GM23248 (cell line): ENCODE results near the gene TERB2. TPM values are rescaled to one million over a fixed set of nuclear protein-coding genes. Genes with fewer than 3 reads are reported as not detected.
"Not testable (repeated sequence)": the region's sequence is repeated elsewhere in the genome, so short reads cannot be mapped to it uniquely, and the experiment has no call there.

Experiments used
- DNase-seq: peaks from one replicate; pipeline ENCODE4 v3.0.0-alpha.2; 2015
- H2AFZ ChIP-seq: fragments of 200-600 bp; sonication (generic); 2 replicates; pipeline ENCODE4 v1.6.1; 2016; ENCODE audit warnings: antibody characterized with exemption
- H3F3A ChIP-seq: fragments of 200-600 bp; sonication (generic); 2 replicates; pipeline ENCODE4 v1.6.1; 2016; ENCODE audit warnings: mild to moderate bottlenecking, antibody characterized with exemption, mixed run types; ENCODE audit not compliant: insufficient read depth
- H3K27ac ChIP-seq: fragments of 200-600 bp; sonication (generic); 2 replicates; pipeline ENCODE4 v1.5.1; 2016; ENCODE audit warnings: mild to moderate bottlenecking
- H3K27me3 ChIP-seq: fragments of 200-600 bp; sonication (generic); replicated peaks from 2 replicates; pipeline ENCODE4 v1.6.1; 2016; ENCODE audit warnings: mild to moderate bottlenecking; ENCODE audit not compliant: insufficient read depth
- H3K36me3 ChIP-seq: fragments of 200-600 bp; sonication (generic); 2 replicates; pipeline ENCODE4 v1.6.1; 2016; ENCODE audit warnings: low read depth, mild to moderate bottlenecking
- H3K4me1 ChIP-seq: fragments of 200-600 bp; sonication (generic); 2 replicates; pipeline ENCODE4 v1.6.1; 2016; ENCODE audit warnings: mild to moderate bottlenecking; ENCODE audit not compliant: insufficient read depth
- H3K4me2 ChIP-seq: fragments of 200-600 bp; sonication (generic); one replicate; pipeline ENCODE4 v1.6.1; 2016; ENCODE audit warnings: mild to moderate bottlenecking; ENCODE audit not compliant: unreplicated experiment
- H3K4me3 ChIP-seq: fragments of 200-600 bp; sonication (generic); 2 replicates; pipeline ENCODE4 v1.5.1; 2016; ENCODE audit warnings: mild to moderate bottlenecking
- H3K79me2 ChIP-seq: fragments of 200-600 bp; sonication (generic); 2 replicates; pipeline ENCODE4 v1.6.1; 2016; ENCODE audit warnings: mild to moderate bottlenecking; ENCODE audit not compliant: insufficient read depth
- H3K9ac ChIP-seq: fragments of 200-600 bp; sonication (generic); 2 replicates; pipeline ENCODE4 v1.6.1; 2016; ENCODE audit warnings: mild to moderate bottlenecking
- H3K9me2 ChIP-seq: fragments of 200-600 bp; sonication (generic); 2 replicates; pipeline ENCODE4 v1.6.1; 2016; ENCODE audit warnings: mixed run types, mild to moderate bottlenecking, moderate library complexity; ENCODE audit not compliant: insufficient read depth
- H3K9me3 ChIP-seq: fragments of 200-600 bp; sonication (generic); one replicate; pipeline ENCODE4 v1.6.1; 2017; ENCODE audit warnings: low read depth
- H4K20me1 ChIP-seq: fragments of 200-600 bp; sonication (generic); 2 replicates; pipeline ENCODE4 v1.6.0; 2016; ENCODE audit not compliant: insufficient read depth
- EZH2 ChIP-seq: fragments of 200-600 bp; sonication (generic); IDR thresholded peaks from 2 replicates; pipeline ENCODE4 v1.6.1; 2018; ENCODE audit warnings: antibody characterized with exemption, mild to moderate bottlenecking; ENCODE audit not compliant: insufficient read depth, poor library complexity, severe bottlenecking
- EZH2phosphoT487 ChIP-seq: fragments of 200-600 bp; sonication (generic); IDR thresholded peaks from 2 replicates; pipeline ENCODE4 v1.6.1; 2018; ENCODE audit warnings: antibody characterized with exemption, moderate library complexity, mild to moderate bottlenecking, low read depth; ENCODE audit not compliant: insufficient read depth
- WGBS, 2 experiments: methylation state at CpG; one replicate each; pipeline ENCODE4 v1.1.6; 2015 to 2017; ENCODE audit warnings: low lambda C conversion rate in 2 of 2, low coverage in 1 of 2; ENCODE audit errors: missing lambda C conversion rate in 2 of 2; 5-methylcytosine and 5-hydroxymethylcytosine counted together
- in situ Hi-C: fragments of 300-500 bp; cut with MboI; formaldehyde crosslinking; loops from 2 replicates; pipeline ENCODE4 v1.15.0; 2020
- polyA plus RNA-seq: library from polyadenylated mRNA; unstranded; fragments of >200 nt; fragmentation: Nextera tagmentation; extraction: Ambion mirVana; gene quantifications from 2 replicates; pipeline ENCODE4 v1.2.1, GENCODE V29; 2016
- total RNA-seq: library from RNA; depleted of rRNA; stranded (reverse); fragments of >200 nt; shearing (Covaris generic); gene quantifications from 2 replicates; pipeline ENCODE4 v1.2.3, GENCODE V29; 2014

Gene TERB2
- total and polyA plus RNA-seq, 2 experiments from 2014 or later, result not detected

GRCh38 chr15:44918136-44918535 is 38.4 kb upstream of the TERB2 start:
- no peaks in the 10 kb centered on the region for H3K9me2 ChIP-seq
- 22 to 38% methylated on average over 1 of the region's 1 CpG for WGBS, 2 experiments
- H3K4me3 ChIP-seq, result no peak overlapping the region
- no peak for DNase-seq
- no peak overlapping the region for H3K9ac ChIP-seq
- H3K9me3 ChIP-seq, result no peaks in the 10 kb centered on the region
- H3K36me3 ChIP-seq, result no peaks in the 10 kb centered on the region
- no peak overlapping the region for H3K27ac ChIP-seq
- H3F3A ChIP-seq, result no peaks in the 10 kb centered on the region
- no peaks in the 10 kb centered on the region for H3K4me1 ChIP-seq
- in situ Hi-C loops, result no loop called here
- no peaks in the 10 kb centered on the region for H3K79me2 ChIP-seq
- H3K4me2 ChIP-seq, result no peak overlapping the region
- no peaks in the 10 kb centered on the region for H3K27me3 ChIP-seq
- no peak overlapping the region for H2AFZ ChIP-seq
- TF ChIP-seq EZH2phosphoT487 (no peak), EZH2 (no peak)
- H4K20me1 ChIP-seq, result no peaks in the 10 kb centered on the region

GRCh38 chr15:44928658-44929057 is 27.8 kb upstream of the TERB2 start:
- H3K4me1 ChIP-seq, H3K9ac ChIP-seq, H3K27ac ChIP-seq, DNase-seq, H4K20me1 ChIP-seq, H3K36me3 ChIP-seq, H3K9me2 ChIP-seq, H3K4me3 ChIP-seq, H3K79me2 ChIP-seq, H3K4me2 ChIP-seq, H3K27me3 ChIP-seq, H3K9me3 ChIP-seq, H3F3A ChIP-seq, H2AFZ ChIP-seq, in situ Hi-C loops: not testable (repeated sequence)
- 0% methylated on average over 1 of the region's 1 CpG for WGBS, 2 experiments

- H3K4me1 ChIP-seq, in situ Hi-C loops: not testable (repeated sequence)
Observed at GRCh38 chr15:44930283-44930682, 26.2 kb upstream of the TERB2 start.

GRCh38 chr15:44958302-44958701 is 1.8 kb downstream of the TERB2 start:
- H3K79me2 ChIP-seq, in situ Hi-C loops: not testable (repeated sequence)
- WGBS, 2 experiments, result 32 to 38% methylated on average over 3 of the region's 3 CpGs

More at GRCh38 chr15:44930283-44930682, 26.2 kb upstream of the TERB2 start:
- not testable (repeated sequence) for H3K36me3 ChIP-seq, H3K9me2 ChIP-seq, H3K27me3 ChIP-seq, H3K9ac ChIP-seq, H3F3A ChIP-seq, H3K79me2 ChIP-seq, H3K27ac ChIP-seq, H3K4me3 ChIP-seq, DNase-seq, H3K9me3 ChIP-seq, H3K4me2 ChIP-seq, H4K20me1 ChIP-seq, H2AFZ ChIP-seq
- 48 to 49% methylated on average over 4 of the region's 4 CpGs for WGBS, 2 experiments

GRCh38 chr15:44968475-44968874 is 12.0 kb downstream of the TERB2 start:
- 25 to 29% methylated on average over 4 of the region's 4 CpGs for WGBS, 2 experiments
- no peak for TF ChIP-seq EZH2
- no peak for TF ChIP-seq EZH2phosphoT487
- Histone ChIP-seq H3K9me2 (no peaks in the 10 kb centered on the region), H3K4me3 (no peak overlapping the region), H3K4me2 (no peak overlapping the region), H3K27me3 (peaks cover 7% of the 10 kb centered on the region; the same call in 1 of the 2 replicates), H4K20me1 (no peaks in the 10 kb centered on the region), H3K79me2 (no peaks in the 10 kb centered on the region), H3K9me3 (no peaks in the 10 kb centered on the region), H2AFZ (no peak overlapping the region), H3F3A (no peaks in the 10 kb centered on the region), H3K36me3 (no peaks in the 10 kb centered on the region), H3K9ac (no peak overlapping the region), H3K4me1 (no peaks in the 10 kb centered on the region), H3K27ac (no peak overlapping the region)
- DNase-seq, result no peak
- in situ Hi-C loops, result no loop called here

More at GRCh38 chr15:44958302-44958701, 1.8 kb downstream of the TERB2 start:
- not testable (repeated sequence) for H3F3A ChIP-seq, DNase-seq, H3K9ac ChIP-seq, H3K4me2 ChIP-seq, H2AFZ ChIP-seq, H3K4me3 ChIP-seq, H3K27ac ChIP-seq, H3K36me3 ChIP-seq, H3K27me3 ChIP-seq, H3K9me2 ChIP-seq, H4K20me1 ChIP-seq, H3K9me3 ChIP-seq, H3K4me1 ChIP-seq
